Activated T-helper 1 cell treated with anti-CD3 and anti-CD28 coated beads, Interleukin-12 subunit alpha, Interleukin-12 subunit beta, Interleukin-2, Interleukin-4 antibody, amounts not matched to agents 30 ng/mL and 10 ng/mL and 1 ng/mL, durations not matched to agents 14 hours and 24 hours and 36 hours (primary cell): Measurements from ENCODE around the gene ACP4. TPM values are rescaled to one million over a fixed set of nuclear protein-coding genes. Genes with fewer than 3 reads are reported as not detected.
"Not testable (repeated sequence)": the region's sequence is repeated elsewhere in the genome, so short reads cannot be mapped to it uniquely, and the experiment has no call there.

Experiments used
- DNase-seq: peaks from one replicate; pipeline ENCODE4 v3.0.0; 2021; ENCODE audit warnings: low spot score
- H3K27ac Mint-ChIP-seq: one replicate; pipeline ENCODE4 v1.8.0; 2021; ENCODE audit warnings: mild to moderate bottlenecking, mixed read lengths
- H3K27me3 Mint-ChIP-seq: one replicate; pipeline ENCODE4 v1.8.0; 2022; ENCODE audit warnings: mild to moderate bottlenecking, moderate library complexity, mixed read lengths; ENCODE audit not compliant: insufficient read depth
- H3K36me3 Mint-ChIP-seq: one replicate; pipeline ENCODE4 v1.8.0; 2021; ENCODE audit warnings: low read depth, mixed read lengths
- H3K4me1 Mint-ChIP-seq: one replicate; pipeline ENCODE4 v1.8.0; 2021; ENCODE audit warnings: low read depth, mixed read lengths
- H3K4me3 Mint-ChIP-seq: one replicate; pipeline ENCODE4 v1.8.0; 2021; ENCODE audit warnings: mild to moderate bottlenecking, moderate library complexity, mixed read lengths
- H3K9me3 Mint-ChIP-seq: one replicate; pipeline ENCODE4 v1.8.0; 2021; ENCODE audit warnings: mixed read lengths
- intact Hi-C: fragments of 100-400 bp; cut with micrococcal nuclease; formaldehyde crosslinking; loops from one replicate; pipeline ENCODE4 v1.15.1; 2024
- total RNA-seq: library from RNA; stranded (reverse); gene quantifications from 2 replicates; pipeline ENCODE4 v1.2.3, GENCODE V29; 2022

The ACP4 gene
- total RNA-seq, 1 donor from 2014 or later, result not detected

DNA sequence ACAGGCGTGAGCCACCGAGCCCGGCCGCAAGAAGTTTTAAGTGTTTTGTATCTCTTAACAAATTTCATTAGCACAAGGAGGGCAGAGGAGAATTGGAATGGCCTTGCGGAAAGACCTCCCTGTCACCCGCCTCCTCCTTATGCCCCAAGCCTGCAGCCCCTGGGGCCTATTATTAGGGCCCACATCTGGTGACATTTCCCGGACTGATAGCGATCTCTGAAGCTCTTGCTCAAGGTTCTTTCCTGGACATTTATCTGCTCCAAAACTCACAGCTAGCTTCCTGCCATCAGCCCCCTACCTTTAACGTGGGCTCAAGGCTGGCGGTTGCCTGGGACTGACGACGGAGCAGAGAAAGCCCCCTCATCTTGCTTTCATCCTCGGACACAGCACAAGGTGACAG lies 26.7 kb upstream of the ACP4 start:
- DNase-seq, H3K4me1 Mint-ChIP-seq, H3K4me3 Mint-ChIP-seq, H3K27me3 Mint-ChIP-seq, H3K9me3 Mint-ChIP-seq, H3K36me3 Mint-ChIP-seq, H3K27ac Mint-ChIP-seq, intact Hi-C loops: not testable (repeated sequence)

DNA sequence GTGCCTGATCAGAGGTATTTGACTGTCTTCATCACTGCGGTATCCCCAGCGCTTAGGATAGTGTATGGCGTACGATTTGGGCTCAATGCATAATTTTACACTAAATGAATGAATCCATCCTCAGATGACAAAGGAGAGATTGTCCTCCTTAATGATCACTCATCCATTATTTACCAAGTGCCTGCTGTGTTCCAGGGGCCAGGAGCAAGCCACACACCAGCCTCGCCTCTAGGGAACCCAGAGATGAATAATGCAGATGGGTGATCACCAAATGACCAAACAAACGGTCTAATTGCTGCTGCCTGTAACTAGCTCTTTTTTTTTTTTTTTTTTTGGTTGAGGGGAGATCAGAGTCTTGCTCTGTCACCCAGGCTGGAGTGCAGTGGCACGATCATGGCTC lies 25.8 kb upstream of the ACP4 start:
- H3K27ac Mint-ChIP-seq, result no peak overlapping the region

DNA sequence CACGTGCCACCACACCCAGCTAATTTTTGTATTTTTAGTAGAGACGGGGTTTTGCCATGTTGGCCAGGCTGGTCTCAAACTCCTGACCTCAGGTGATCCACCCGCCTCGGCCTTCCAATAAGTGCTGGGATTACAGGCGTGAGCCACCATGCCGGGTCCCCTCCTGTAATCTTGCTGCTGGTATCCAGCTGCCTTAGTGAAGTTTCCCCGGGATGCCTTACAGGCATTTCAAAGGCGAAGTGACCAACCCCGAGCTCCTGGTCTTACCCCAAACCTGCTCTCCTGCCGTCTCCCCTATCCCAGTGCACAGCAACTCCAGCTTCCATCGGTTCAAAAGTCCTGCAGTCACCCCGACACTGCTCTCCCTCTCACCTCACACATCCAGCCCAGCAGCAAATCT lies 23.5 kb upstream of the ACP4 start:
- H3K9me3 Mint-ChIP-seq, DNase-seq, intact Hi-C loops, H3K4me3 Mint-ChIP-seq, H3K4me1 Mint-ChIP-seq, H3K27ac Mint-ChIP-seq, H3K27me3 Mint-ChIP-seq, H3K36me3 Mint-ChIP-seq: not testable (repeated sequence)

More for the DNA sequence above, 25.8 kb upstream of the ACP4 start:
- H3K27me3 Mint-ChIP-seq, result peaks cover 2% of the 10 kb centered on the region
- no peaks in the 10 kb centered on the region for H3K36me3 Mint-ChIP-seq
- intact Hi-C loops, result no loop called here
- no peak for DNase-seq
- no peak overlapping the region for H3K4me3 Mint-ChIP-seq
- H3K4me1 Mint-ChIP-seq, result no peaks in the 10 kb centered on the region
- H3K9me3 Mint-ChIP-seq, result no peaks in the 10 kb centered on the region

DNA sequence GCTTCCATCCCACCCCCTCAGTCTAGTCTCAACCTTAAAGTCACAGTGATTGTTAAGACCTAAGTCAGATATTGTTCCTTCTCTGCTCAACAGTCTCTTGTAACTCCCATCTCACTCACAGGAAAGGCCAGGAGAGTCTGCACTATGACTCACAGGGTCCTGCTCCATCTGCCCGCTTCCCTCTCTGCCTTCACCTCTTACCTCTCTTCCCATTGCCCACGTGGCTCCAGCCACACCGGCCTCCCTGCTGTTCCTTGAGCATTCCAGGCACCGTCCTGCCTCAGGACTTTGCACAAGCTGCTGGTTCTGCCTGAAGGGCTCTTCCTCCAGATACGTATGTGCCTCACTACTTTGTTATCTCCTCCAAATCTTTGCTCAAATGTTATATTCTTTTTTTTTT lies 23.0 kb upstream of the ACP4 start:
- H3K4me1 Mint-ChIP-seq, H3K27me3 Mint-ChIP-seq, H3K27ac Mint-ChIP-seq, intact Hi-C loops, H3K36me3 Mint-ChIP-seq, H3K9me3 Mint-ChIP-seq, H3K4me3 Mint-ChIP-seq, DNase-seq: not testable (repeated sequence)

DNA sequence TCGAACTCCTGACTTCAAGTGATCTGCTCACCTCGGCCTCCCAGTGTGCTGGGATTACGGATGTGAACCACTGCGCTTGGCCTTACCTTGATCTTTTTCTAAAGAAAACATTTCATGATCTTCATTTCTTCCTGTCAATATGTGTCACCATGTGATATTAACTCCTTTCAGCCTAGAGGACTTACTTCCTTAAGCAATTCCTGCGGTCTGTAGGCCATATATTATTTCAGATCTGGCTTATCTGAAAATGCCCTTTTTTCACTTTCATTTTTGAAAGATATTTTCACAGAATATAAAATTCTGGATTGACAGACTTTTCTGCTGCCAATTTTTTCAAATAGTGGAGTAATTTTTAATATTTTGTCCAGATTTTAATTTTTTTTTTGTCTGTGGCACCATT lies 21.9 kb upstream of the ACP4 start:
- no peak overlapping the region for H3K4me3 Mint-ChIP-seq
- no peak for DNase-seq
- H3K4me1 Mint-ChIP-seq, result no peaks in the 10 kb centered on the region
- no peaks in the 10 kb centered on the region for H3K9me3 Mint-ChIP-seq
- H3K27me3 Mint-ChIP-seq, result peaks cover 2% of the 10 kb centered on the region
- no peak overlapping the region for H3K27ac Mint-ChIP-seq
- intact Hi-C loops, result no loop called here
- no peaks in the 10 kb centered on the region for H3K36me3 Mint-ChIP-seq

DNA sequence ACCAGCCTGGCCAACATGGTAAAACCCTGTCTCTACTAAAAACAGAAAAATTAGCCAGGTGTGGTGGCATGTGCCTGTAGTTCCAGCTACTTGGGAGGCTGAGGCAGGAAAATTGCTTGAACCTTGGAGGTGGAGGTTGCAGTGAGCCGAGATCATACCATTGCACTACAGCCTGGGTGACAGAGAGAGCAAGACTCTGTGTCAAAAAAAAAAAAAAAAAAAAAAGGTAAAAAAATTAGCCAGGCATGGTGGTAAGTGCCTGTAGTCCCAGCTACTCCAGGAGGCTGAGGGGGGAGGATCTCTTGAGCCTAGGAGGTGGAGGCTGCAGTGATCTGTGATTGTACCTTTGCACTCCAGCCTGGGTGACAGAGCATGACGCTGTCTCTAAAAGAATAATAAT lies 20.1 kb upstream of the ACP4 start, which contains the start of gene GPR32:
TSS of gene GPR32 (plus strand) at position 301 of the 400 bp plus-strand sequence. CDS start 137 bp downstream, outside the sequence.
- H3K27ac Mint-ChIP-seq, H3K27me3 Mint-ChIP-seq, H3K4me1 Mint-ChIP-seq, intact Hi-C loops, DNase-seq, H3K9me3 Mint-ChIP-seq, H3K36me3 Mint-ChIP-seq, H3K4me3 Mint-ChIP-seq: not testable (repeated sequence)

DNA sequence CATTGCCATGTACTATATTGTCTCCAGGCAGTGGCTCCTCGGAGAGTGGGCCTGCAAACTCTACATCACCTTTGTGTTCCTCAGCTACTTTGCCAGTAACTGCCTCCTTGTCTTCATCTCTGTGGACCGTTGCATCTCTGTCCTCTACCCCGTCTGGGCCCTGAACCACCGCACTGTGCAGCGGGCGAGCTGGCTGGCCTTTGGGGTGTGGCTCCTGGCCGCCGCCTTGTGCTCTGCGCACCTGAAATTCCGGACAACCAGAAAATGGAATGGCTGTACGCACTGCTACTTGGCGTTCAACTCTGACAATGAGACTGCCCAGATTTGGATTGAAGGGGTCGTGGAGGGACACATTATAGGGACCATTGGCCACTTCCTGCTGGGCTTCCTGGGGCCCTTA lies 19.3 kb upstream of the ACP4 start:
- H3K9me3 Mint-ChIP-seq, result no peaks in the 10 kb centered on the region
- DNase-seq, result no peak
- peaks cover 2% of the 10 kb centered on the region for H3K27me3 Mint-ChIP-seq
- H3K4me1 Mint-ChIP-seq, result no peaks in the 10 kb centered on the region
- H3K36me3 Mint-ChIP-seq, result no peaks in the 10 kb centered on the region
- no peak overlapping the region for H3K4me3 Mint-ChIP-seq
- intact Hi-C loops, result no loop called here
- H3K27ac Mint-ChIP-seq, result no peak overlapping the region

DNA sequence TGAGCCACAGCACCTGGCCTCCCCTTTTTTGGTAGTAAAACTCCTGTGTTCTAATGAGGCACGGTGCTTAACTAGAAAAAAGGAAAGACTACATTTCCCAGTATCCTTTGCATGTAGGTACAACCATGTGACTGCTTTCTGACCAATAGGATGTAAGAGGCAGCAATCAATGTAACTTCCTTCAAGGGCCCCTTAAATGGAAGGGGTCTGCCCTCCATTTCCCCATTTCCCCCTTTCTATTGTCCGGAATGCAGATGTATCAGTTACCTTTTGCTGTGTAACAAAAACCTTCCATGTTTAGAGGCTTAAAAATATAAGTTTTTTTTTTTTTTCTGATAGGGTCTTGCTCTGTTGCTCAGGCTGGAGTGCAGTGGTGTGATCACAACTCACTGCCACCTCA lies 17.7 kb upstream of the ACP4 start:
- no peak for DNase-seq
- intact Hi-C loops, result no loop called here
- Mint-ChIP-seq H3K27ac (no peak overlapping the region), H3K9me3 (no peaks in the 10 kb centered on the region), H3K4me3 (no peak overlapping the region), H3K4me1 (no peaks in the 10 kb centered on the region), H3K36me3 (no peaks in the 10 kb centered on the region), H3K27me3 (peaks cover 11% of the 10 kb centered on the region)

DNA sequence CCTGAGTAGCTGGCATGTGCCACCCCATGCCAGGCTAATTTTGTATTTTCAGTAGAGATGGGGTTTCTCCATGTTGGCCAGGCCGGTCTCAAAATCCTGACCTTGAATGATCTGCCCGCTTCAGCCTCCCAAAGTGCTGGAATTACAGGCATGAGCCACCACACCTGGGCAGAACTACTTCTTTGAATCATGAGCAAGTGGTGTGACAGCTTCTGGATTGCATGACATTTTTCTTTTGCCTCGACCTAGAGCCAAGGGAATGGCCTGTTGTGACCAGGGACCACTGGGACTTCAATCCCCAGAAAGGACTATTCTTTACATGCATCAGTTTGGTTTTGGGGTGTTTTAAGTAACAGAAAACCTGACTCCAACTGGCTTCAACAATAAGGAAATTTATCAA lies 17.3 kb upstream of the ACP4 start:
- peaks cover 14% of the 10 kb centered on the region for H3K27me3 Mint-ChIP-seq
- DNase-seq, H3K27ac Mint-ChIP-seq, H3K4me1 Mint-ChIP-seq, H3K9me3 Mint-ChIP-seq, intact Hi-C loops, H3K4me3 Mint-ChIP-seq, H3K36me3 Mint-ChIP-seq: not testable (repeated sequence)

DNA sequence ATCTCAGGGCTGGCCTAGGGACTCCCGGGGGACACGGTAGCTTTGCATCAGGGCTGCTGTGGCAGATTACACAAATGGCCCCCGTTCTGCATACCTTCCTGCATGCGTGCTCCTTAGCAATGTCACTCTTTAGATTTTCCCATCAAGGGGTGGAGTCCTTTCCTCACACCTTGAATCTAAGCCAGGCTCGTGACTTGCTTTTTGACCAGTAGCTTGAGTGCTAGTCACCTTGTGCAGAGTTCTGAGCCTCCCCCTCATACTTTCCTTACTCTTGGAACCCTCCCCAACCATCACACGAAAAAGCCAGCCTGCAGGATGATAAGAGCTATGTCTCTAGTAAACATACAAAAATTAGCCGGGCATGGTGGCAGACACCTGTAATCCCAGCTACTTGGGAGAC lies 16.8 kb upstream of the ACP4 start:
- DNase-seq, H3K9me3 Mint-ChIP-seq, H3K4me3 Mint-ChIP-seq, H3K36me3 Mint-ChIP-seq, H3K27ac Mint-ChIP-seq, H3K4me1 Mint-ChIP-seq, intact Hi-C loops: not testable (repeated sequence)
- H3K27me3 Mint-ChIP-seq, result peaks cover 18% of the 10 kb centered on the region

DNA sequence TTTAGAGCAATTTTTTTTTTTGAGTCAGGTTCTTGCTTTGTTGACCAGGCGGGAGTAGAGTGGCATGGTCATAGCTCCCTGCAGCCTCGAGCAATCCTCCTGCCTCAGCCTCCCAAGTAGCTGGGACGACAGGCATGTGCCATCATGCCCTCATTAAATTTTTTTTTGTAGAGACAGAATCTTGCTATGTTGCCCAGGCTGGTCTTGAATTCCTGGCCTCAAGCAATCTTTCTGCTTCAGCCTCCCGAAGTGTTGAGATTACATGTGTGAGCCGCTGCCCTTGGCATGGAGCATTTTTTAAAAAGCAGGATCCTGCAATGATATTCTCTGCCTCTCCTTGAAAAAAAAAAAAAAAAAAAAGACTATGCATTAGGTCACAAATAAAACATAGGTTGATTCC lies 14.1 kb upstream of the ACP4 start:
- Mint-ChIP-seq H3K4me1 (peaks cover 16% of the 10 kb centered on the region), H3K9me3 (no peaks in the 10 kb centered on the region), H3K27ac (no peak overlapping the region), H3K4me3 (no peak overlapping the region), H3K36me3 (peaks cover 3% of the 10 kb centered on the region), H3K27me3 (peaks cover 40% of the 10 kb centered on the region)
- no peak for DNase-seq
- intact Hi-C loops, result no loop called here

DNA sequence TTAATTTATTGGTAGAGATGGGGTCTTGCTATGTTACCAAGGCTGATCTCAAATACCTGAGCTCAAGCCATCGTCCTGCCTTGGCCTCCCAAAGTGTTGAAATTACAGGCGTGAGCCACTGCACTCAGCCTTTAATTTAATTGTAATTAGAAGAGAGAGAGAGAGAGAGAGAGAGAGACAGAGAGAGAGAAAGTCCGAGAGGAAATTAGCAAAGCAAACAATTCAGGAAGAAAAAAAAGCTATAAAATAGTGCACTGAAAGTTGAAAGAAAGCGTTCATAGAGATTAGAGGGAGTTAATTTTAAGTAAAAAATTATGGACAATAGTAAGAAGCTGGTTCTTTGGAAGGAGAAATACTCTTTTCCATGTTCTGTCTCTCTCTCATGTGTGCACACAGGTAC lies 13.0 kb upstream of the ACP4 start:
- DNase-seq, result no peak
- H3K36me3 Mint-ChIP-seq, result peaks cover 3% of the 10 kb centered on the region
- intact Hi-C loops, result no loop called here
- peaks cover 47% of the 10 kb centered on the region for H3K27me3 Mint-ChIP-seq
- H3K27ac Mint-ChIP-seq, result no peak overlapping the region
- H3K4me1 Mint-ChIP-seq, result peaks cover 16% of the 10 kb centered on the region
- H3K4me3 Mint-ChIP-seq, result no peak overlapping the region
- H3K9me3 Mint-ChIP-seq, result no peaks in the 10 kb centered on the region

DNA sequence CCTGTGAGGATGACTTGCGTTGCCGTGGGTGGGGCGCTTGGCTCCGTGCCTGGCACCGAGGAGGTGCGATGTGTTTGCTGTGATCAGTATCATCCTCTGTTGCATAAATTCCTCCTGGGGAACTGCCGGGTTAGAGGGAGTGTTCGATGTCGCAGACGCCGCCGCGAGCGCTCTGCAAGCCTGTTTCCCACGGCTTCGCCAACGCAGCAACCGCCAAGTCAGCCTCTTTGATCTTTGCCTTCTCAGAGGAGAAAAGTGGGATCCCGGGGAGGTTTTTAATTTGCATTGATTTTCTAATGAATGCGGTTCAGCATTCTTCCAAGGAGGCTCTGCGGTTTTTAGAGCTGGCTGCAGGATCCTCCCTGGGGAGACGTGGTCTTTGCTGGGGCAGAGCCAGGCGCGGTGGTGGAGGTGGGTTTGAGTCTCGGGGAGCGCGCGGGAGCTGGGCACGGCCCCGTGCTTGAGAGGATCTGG lies 12.3 kb upstream of the ACP4 start:
- Mint-ChIP-seq H3K4me1 (peaks cover 16% of the 10 kb centered on the region), H3K36me3 (peaks cover 3% of the 10 kb centered on the region), H3K27ac (no peak overlapping the region), H3K27me3 (peaks cover 47% of the 10 kb centered on the region), H3K9me3 (no peaks in the 10 kb centered on the region), H3K4me3 (no peak overlapping the region)
- no peak for DNase-seq
- intact Hi-C loops, result no loop called here

DNA sequence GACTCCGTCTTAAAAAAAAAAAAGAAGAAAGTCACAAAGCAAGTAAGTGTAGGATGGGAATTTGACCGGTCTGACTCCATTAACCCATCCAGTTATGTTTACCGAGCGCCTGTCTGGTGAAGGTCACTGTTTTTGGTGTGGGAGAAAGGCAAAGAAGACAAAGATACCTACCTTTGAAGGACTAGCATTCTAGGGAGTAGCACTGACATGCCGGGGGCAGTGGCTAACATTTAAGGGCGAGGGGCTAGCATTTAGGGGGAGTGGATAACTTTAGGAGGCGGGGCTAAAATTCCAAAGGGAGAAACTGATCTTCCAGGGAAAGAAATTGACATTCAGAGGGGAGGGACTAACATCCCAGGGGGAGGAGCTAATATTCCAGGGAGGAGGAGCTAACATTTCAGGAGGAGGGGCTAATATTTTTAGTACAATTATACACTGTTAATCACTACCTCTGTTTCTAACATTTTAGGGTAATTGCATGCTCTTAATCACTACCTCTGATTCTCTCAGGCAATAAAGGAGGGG lies 11.2 kb upstream of the ACP4 start:
- peaks cover 23% of the 10 kb centered on the region for H3K4me1 Mint-ChIP-seq
- intact Hi-C loops, result no loop called here
- no peak for DNase-seq
- no peaks in the 10 kb centered on the region for H3K9me3 Mint-ChIP-seq
- H3K36me3 Mint-ChIP-seq, result peaks cover 3% of the 10 kb centered on the region
- peaks cover 50% of the 10 kb centered on the region for H3K27me3 Mint-ChIP-seq
- H3K27ac Mint-ChIP-seq, result no peak overlapping the region
- H3K4me3 Mint-ChIP-seq, result no peak overlapping the region
